Sigmoid colon (tissue), 7 donors: ENCODE measurements around the gene C1orf105. TPM values are rescaled to one million over a fixed set of nuclear protein-coding genes. Genes with fewer than 3 reads are reported as not detected.

Source experiments
- DNase-seq: peaks from one replicate; pipeline ENCODE4 v3.0.0-alpha.2; 2019
- H3K27ac ChIP-seq, 4 donors: fragments of 200-600 bp; sonication (generic); one replicate each; pipeline ENCODE4 v1.5.1; 2016 to 2019; ENCODE audit warnings: mild to moderate bottlenecking in 1 of 4
- H3K27me3 ChIP-seq, 3 donors: fragments of 200-600 bp; sonication (generic); one replicate each; pipeline ENCODE4 v1.5.1; 2019; ENCODE audit warnings: mild to moderate bottlenecking in 1 of 3
- H3K36me3 ChIP-seq, 4 donors: fragments of 200-600 bp; sonication (generic); one replicate each; pipeline ENCODE4 v1.5.1; 2016 to 2019
- H3K4me1 ChIP-seq, 4 donors: fragments of 200-600 bp; sonication (generic); one replicate each; pipeline ENCODE4 v1.5.1; 2017 to 2019
- H3K4me3 ChIP-seq, 4 donors: fragments of 200-600 bp; sonication (generic); one replicate each; pipeline ENCODE4 v1.5.1; 2017 to 2019; ENCODE audit warnings: mild to moderate bottlenecking in 2 of 4, moderate library complexity in 1 of 4
- H3K9me3 ChIP-seq, 4 donors: fragments of 200-600 bp in 3 of 4; sonication (generic) in 3 of 4; one replicate each; pipeline versions ENCODE4 v1.5.1 to v1.6.1; 2013 to 2019
- EP300 ChIP-seq, 4 donors: sonication (generic); formaldehyde crosslinking; IDR thresholded peaks; one replicate each; pipeline ENCODE4 v1.6.1; 2017; ENCODE audit warnings: antibody characterized with exemption in 4 of 4
- POLR2A ChIP-seq, 2 donors: fragments of 450-650 bp; IDR thresholded peaks; one replicate each; pipeline ENCODE4 v1.6.1; 2016; ENCODE audit warnings: antibody characterized with exemption in 2 of 2, mild to moderate bottlenecking in 2 of 2, moderate library complexity in 2 of 2
- POLR2AphosphoS5 ChIP-seq, 4 donors: sonication (generic); formaldehyde crosslinking; IDR thresholded peaks; one replicate each; pipeline ENCODE4 v1.6.1; 2017; ENCODE audit warnings: antibody characterized with exemption in 4 of 4
- WGBS, 2 donors: extraction: QIAGEN DNeasy Blood & Tissue Kit; methylation state at CpG; one replicate each; pipeline ENCODE4 v1.1.7; 2013; 5-methylcytosine and 5-hydroxymethylcytosine counted together
- intact Hi-C: fragments of 100-400 bp; cut with DNase I; formaldehyde crosslinking; loops from one replicate; pipeline ENCODE4 v1.15.1; 2023
- polyA plus RNA-seq, 3 donors: library from polyadenylated mRNA; stranded (reverse); fragments of 200-250 nt; gene quantifications; one replicate each; pipeline ENCODE4 v1.2.3, GENCODE V29; 2013
- total RNA-seq, 4 donors: library from RNA; depleted of rRNA; stranded (reverse); fragments of >200 nt; gene quantifications; one replicate each; pipeline ENCODE4 v1.1.0, GENCODE V29; 2016
- TF ChIP-seq, protein P1 (sequence below), 4 experiments: fragments of 450-650 bp in 3 of 4; fragments of 200-600 bp in 1 of 4; IDR thresholded peaks; one replicate each; pipeline ENCODE4 v1.5.1; 2016 to 2019; ENCODE audit warnings: antibody characterized with exemption in 4 of 4, mild to moderate bottlenecking in 3 of 4, moderate library complexity in 2 of 4
- donor health status: healthy with polysubstance abuse.
- donor health status: Bipolar disorder and iron deficiency.
- donor health status: healthy.

The C1orf105 gene
- total and polyA plus RNA-seq, 7 donors: not detected

DNA sequence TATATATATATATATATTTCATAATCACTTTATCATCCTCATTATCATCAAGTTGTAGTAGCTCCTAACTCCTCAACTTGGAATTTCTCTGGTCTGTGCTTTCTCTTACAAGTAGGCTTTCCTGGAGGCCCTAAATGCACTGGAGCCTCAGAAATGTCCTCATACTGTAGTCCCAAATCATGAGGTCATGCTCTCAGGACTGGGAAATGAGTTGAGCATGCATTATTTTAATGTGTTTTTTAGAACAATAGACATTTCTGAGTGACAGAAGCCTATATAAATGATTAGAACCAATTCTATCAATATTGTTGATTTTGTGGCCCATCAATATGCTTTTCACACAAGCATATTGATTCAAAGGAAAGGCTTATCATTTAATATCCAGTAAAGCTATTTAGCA, 42.9 kb upstream of the C1orf105 start:
- Histone ChIP-seq H3K9me3 (no peaks in the 10 kb centered on the region), H3K27me3 (no peaks in the 10 kb centered on the region), H3K4me1 (peaks cover 0 to 16% (median 11%) of the 10 kb centered on the region in 4 donors), H3K4me3 (no peak overlapping the region), H3K36me3 (no peaks in the 10 kb centered on the region), H3K27ac (no peak overlapping the region)
- intact Hi-C loops: no loop called here
- TF ChIP-seq, protein P1, sequence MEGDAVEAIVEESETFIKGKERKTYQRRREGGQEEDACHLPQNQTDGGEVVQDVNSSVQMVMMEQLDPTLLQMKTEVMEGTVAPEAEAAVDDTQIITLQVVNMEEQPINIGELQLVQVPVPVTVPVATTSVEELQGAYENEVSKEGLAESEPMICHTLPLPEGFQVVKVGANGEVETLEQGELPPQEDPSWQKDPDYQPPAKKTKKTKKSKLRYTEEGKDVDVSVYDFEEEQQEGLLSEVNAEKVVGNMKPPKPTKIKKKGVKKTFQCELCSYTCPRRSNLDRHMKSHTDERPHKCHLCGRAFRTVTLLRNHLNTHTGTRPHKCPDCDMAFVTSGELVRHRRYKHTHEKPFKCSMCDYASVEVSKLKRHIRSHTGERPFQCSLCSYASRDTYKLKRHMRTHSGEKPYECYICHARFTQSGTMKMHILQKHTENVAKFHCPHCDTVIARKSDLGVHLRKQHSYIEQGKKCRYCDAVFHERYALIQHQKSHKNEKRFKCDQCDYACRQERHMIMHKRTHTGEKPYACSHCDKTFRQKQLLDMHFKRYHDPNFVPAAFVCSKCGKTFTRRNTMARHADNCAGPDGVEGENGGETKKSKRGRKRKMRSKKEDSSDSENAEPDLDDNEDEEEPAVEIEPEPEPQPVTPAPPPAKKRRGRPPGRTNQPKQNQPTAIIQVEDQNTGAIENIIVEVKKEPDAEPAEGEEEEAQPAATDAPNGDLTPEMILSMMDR (IDR thresholded peaks at IDR 0.05): no peak
- TF ChIP-seq POLR2A (IDR thresholded peaks at IDR 0.05) (no peak), EP300 (IDR thresholded peaks at IDR 0.05) (no peak), POLR2AphosphoS5 (IDR thresholded peaks at IDR 0.05) (no peak)
- no peak for DNase-seq

DNA sequence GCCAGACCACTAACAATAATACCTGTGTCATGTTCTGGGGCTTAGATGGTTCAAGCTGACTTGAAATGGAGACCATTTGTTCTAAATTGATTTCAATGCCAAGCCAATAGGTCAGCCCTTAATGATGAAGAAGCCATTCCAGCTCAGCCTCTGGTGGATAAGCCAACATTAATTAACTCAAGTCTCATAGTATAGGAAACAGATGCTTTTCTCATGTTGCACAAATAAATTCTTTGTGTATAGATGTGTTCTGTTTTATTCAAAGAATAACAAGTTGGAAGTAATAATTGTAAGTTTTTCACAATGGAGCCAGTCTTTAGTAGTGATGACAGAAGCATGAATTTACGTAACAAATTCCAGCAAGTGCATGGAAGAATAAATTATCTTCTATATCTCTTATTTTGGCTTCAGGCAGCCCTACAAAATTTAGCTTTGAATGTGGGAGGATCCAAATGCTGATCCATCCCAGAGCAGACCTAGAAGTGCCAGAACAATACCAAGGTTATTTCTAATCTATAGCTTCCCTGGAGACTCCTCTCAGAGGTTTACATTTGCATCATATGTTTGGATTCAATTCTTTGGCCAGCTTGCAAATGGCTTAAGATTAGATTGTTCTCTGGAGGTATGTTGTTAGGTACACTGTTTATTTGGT, 42.2 kb upstream of the C1orf105 start:
- no peaks in the 10 kb centered on the region for H3K36me3 ChIP-seq
- H3K27me3 ChIP-seq: no peaks in the 10 kb centered on the region
- H3K4me1 ChIP-seq: peaks cover 0 to 23% (median 18%) of the 10 kb centered on the region in 4 donors
- H3K9me3 ChIP-seq: no peaks in the 10 kb centered on the region
- TF ChIP-seq POLR2A (IDR thresholded peaks at IDR 0.05): no peak
- TF ChIP-seq EP300 (IDR thresholded peaks at IDR 0.05): no peak
- TF ChIP-seq POLR2AphosphoS5 (IDR thresholded peaks at IDR 0.05): no peak
- TF ChIP-seq, protein P1 (IDR thresholded peaks at IDR 0.05): no peak
- H3K4me3 ChIP-seq: no peak overlapping the region
- no peak overlapping the region for H3K27ac ChIP-seq
- no peak for DNase-seq
- intact Hi-C loops: no loop called here
- 93 to 94% methylated on average over 1 of the region's 1 CpG for WGBS, 2 donors

DNA sequence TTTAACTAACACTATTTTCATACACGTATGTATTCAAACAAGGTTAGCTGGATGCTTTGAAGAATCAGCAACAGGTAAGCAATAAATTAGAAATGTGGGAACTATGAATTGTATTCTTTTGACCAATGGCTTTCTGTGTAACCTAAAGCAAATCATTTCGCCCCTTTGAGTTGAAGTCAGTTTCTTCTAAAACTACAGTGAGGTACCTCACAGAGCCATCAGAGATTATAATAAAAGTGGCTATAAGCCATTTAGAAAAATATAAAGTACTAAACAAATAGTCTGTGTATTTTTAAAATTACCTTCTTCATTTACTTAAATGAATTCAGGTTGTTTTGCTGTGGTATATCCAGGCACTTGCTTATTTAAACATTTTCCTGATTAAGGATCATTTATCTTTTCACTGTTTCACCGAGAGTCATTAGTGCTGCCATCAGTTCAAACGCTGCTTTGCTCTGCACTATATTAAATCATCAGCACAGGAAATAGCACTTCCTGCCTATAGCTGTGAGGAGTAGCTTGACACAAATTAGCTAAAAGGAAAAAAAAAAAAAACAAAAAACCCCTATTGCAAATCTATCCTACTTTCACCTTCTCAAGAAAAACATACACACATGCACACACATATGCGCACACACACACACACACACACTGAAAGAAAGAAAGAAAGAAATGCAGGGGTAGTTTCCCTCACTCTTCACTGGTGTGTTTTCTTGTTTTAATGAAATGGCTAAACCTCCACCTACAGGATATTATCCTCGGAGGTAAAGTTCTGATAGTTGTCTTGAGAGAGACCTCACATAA, 39.8 kb upstream of the C1orf105 start:
- H3K4me3 ChIP-seq: no peak overlapping the region
- H3K4me1 ChIP-seq: peaks cover 0 to 37% (median 28%) of the 10 kb centered on the region in 4 donors
- TF ChIP-seq, protein P1 (IDR thresholded peaks at IDR 0.05): peak in 1 of 4 experiments; percentile 9
- no peak for TF ChIP-seq POLR2AphosphoS5 (IDR thresholded peaks at IDR 0.05)
- TF ChIP-seq EP300 (IDR thresholded peaks at IDR 0.05): no peak
- no peaks in the 10 kb centered on the region for H3K27me3 ChIP-seq
- no peak overlapping the region for H3K27ac ChIP-seq
- H3K36me3 ChIP-seq: no peaks in the 10 kb centered on the region
- no peak for DNase-seq
- WGBS, 2 donors: 36 to 46% methylated on average over 6 of the region's 6 CpGs
- intact Hi-C loops: no loop called here
- no peaks in the 10 kb centered on the region for H3K9me3 ChIP-seq

DNA sequence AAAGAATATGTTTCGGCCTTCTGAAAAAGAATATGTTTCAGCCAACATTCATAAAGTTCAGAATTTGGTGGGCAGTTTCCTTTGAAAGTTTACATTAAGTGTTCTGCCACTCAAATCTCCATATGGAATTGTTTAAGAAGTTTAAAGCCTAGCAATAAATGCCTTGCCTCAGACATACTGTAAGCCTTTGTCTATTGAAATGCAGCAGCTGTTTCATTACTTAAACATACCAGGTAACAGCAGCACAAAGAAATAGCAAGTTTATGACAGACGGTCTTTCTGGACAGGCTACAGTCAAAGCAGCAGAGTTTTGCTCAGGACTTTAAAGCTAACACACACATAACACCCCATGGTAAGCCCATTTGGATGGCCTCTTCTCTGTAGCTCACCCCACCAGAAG, 38.5 kb upstream of the C1orf105 start:
- Histone ChIP-seq H3K9me3 (no peaks in the 10 kb centered on the region), H3K27ac (peak overlapping the region in 2 of 4 donors; percentile 72 to 76), H3K27me3 (no peaks in the 10 kb centered on the region), H3K4me3 (no peak overlapping the region), H3K4me1 (peaks cover 0 to 37% (median 28%) of the 10 kb centered on the region in 4 donors), H3K36me3 (no peaks in the 10 kb centered on the region)
- intact Hi-C loops: loop anchor here (2.0 kb wide), 1 partner anchor 15 kb away; no protein-coding TSS in a partner anchor
- TF ChIP-seq EP300 (IDR thresholded peaks at IDR 0.05): no peak
- TF ChIP-seq, protein P1 (IDR thresholded peaks at IDR 0.05): no peak
- no peak for TF ChIP-seq POLR2AphosphoS5 (IDR thresholded peaks at IDR 0.05)
- no peak for TF ChIP-seq POLR2A (IDR thresholded peaks at IDR 0.05)
- WGBS, 2 donors: 18 to 61% methylated on average over 2 of the region's 2 CpGs
- DNase-seq: no peak
